CD14-positive monocyte (primary cell): ENCODE results near the gene MINDY3. TPM values are rescaled to one million over a fixed set of nuclear protein-coding genes. Genes with fewer than 3 reads are reported as not detected.

Experiments used
- DNase-seq, 3 donors: peaks; one replicate each; pipeline ENCODE4 v3.0.0-alpha.2; 2011 to 2022
- H2AFZ ChIP-seq: 2 replicates; pipeline ENCODE4 v1.6.0; 2012; ENCODE audit warnings: mild to moderate bottlenecking, low read depth, low read length, inconsistent platforms; ENCODE audit not compliant: insufficient read depth, poor library complexity, severe bottlenecking
- H3K27ac ChIP-seq, 2 donors: 1 replicate in 1 of 2; 2 replicates in 1 of 2; pipeline ENCODE4 v1.5.1; 2012 to 2013; ENCODE audit warnings: low read length in 2 of 2, control low read depth in 1 of 2, inconsistent platforms in 1 of 2, low read depth in 1 of 2, mild to moderate bottlenecking in 1 of 2
- H3K27me3 ChIP-seq, 2 donors: one replicate each; pipeline versions ENCODE4 v1.6.0 to v1.6.1; 2011 to 2013; ENCODE audit warnings: low read length in 2 of 2; ENCODE audit not compliant: control insufficient read depth in 2 of 2, insufficient read depth in 2 of 2
- H3K36me3 ChIP-seq, 2 donors: replicated peaks in 1 of 2; 1 replicate in 1 of 2; 2 replicates in 1 of 2; pipeline versions ENCODE4 v1.5.1 to v1.6.1; 2012 to 2013; ENCODE audit warnings: low read length in 2 of 2, control low read depth in 1 of 2, inconsistent platforms in 1 of 2, mild to moderate bottlenecking in 1 of 2; ENCODE audit not compliant: insufficient read depth in 2 of 2, control insufficient read depth in 1 of 2
- H3K4me1 ChIP-seq, 2 donors: 1 replicate in 1 of 2; 2 replicates in 1 of 2; pipeline versions ENCODE4 v1.5.1 to v1.6.1; 2012 to 2013; ENCODE audit warnings: low read length in 2 of 2, control low read depth in 1 of 2, inconsistent platforms in 1 of 2, mild to moderate bottlenecking in 1 of 2, moderate library complexity in 1 of 2; ENCODE audit not compliant: insufficient read depth in 2 of 2, control insufficient read depth in 1 of 2
- H3K4me2 ChIP-seq: replicated peaks from 2 replicates; pipeline ENCODE3; 2012; ENCODE audit warnings: low read length, moderate library complexity, mild to moderate bottlenecking; ENCODE audit not compliant: poor library complexity, severe bottlenecking; ENCODE audit errors: extremely low read depth
- H3K4me3 ChIP-seq, 3 experiments: fragments of 200-600 bp in 1 of 3; sonication (generic) in 1 of 3; replicated peaks in 1 of 3; 1 replicate in 2 of 3; 2 replicates in 1 of 3; pipeline ENCODE4 v1.5.1; 2011 to 2013; ENCODE audit warnings: low read length in 3 of 3, mild to moderate bottlenecking in 3 of 3, control low read depth in 2 of 3, low read depth in 2 of 3, inconsistent platforms in 1 of 3, moderate library complexity in 1 of 3
- H3K79me2 ChIP-seq: 2 replicates; pipeline ENCODE4 v1.6.0; 2012; ENCODE audit warnings: mild to moderate bottlenecking, control low read depth, inconsistent platforms, low read length, moderate library complexity; ENCODE audit not compliant: insufficient read depth
- H3K9ac ChIP-seq: 2 replicates; pipeline ENCODE4 v1.6.0; 2017; ENCODE audit warnings: low read length, mild to moderate bottlenecking; ENCODE audit not compliant: insufficient read depth, poor library complexity, severe bottlenecking
- H3K9me3 ChIP-seq, 2 donors: replicated peaks in 1 of 2; 1 replicate in 1 of 2; 2 replicates in 1 of 2; pipeline versions ENCODE4 v1.5.1 to v1.6.1; 2012 to 2013; ENCODE audit warnings: low read length in 2 of 2, control low read depth in 1 of 2; ENCODE audit not compliant: control insufficient read depth in 1 of 2, insufficient read depth in 1 of 2
- H4K20me1 ChIP-seq: 2 replicates; pipeline ENCODE4 v1.6.0; 2012; ENCODE audit warnings: mild to moderate bottlenecking, low read length, control low read depth, moderate library complexity; ENCODE audit not compliant: insufficient read depth
- H3K27ac Mint-ChIP-seq, 7 donors: one replicate each; pipeline ENCODE4 v1.8.0; 2020; ENCODE audit warnings: mild to moderate bottlenecking in 7 of 7, mixed read lengths in 7 of 7, moderate library complexity in 6 of 7, inconsistent platforms in 2 of 7
- H3K27me3 Mint-ChIP-seq, 3 donors: one replicate each; pipeline ENCODE4 v1.8.0; 2021 to 2022; ENCODE audit warnings: low read depth in 3 of 3, mild to moderate bottlenecking in 3 of 3, mixed read lengths in 3 of 3, moderate library complexity in 3 of 3, inconsistent platforms in 1 of 3
- H3K36me3 Mint-ChIP-seq, 2 donors: one replicate each; pipeline ENCODE4 v1.8.0; 2020; ENCODE audit warnings: mixed read lengths in 2 of 2, inconsistent platforms in 1 of 2, mild to moderate bottlenecking in 1 of 2
- H3K4me1 Mint-ChIP-seq: one replicate; pipeline ENCODE4 v1.8.0; 2020; ENCODE audit warnings: mild to moderate bottlenecking, mixed read lengths
- H3K4me3 Mint-ChIP-seq, 2 donors: one replicate each; pipeline ENCODE4 v1.8.0; 2020; ENCODE audit warnings: mild to moderate bottlenecking in 2 of 2, mixed read lengths in 2 of 2, moderate library complexity in 1 of 2
- H3K9me3 Mint-ChIP-seq, 7 donors: one replicate each; pipeline ENCODE4 v1.8.0; 2020 to 2022; ENCODE audit warnings: mixed read lengths in 7 of 7, mild to moderate bottlenecking in 6 of 7, moderate library complexity in 6 of 7, inconsistent platforms in 2 of 7
- CTCF ChIP-seq: fragments of 200-600 bp; IDR thresholded peaks from one replicate; pipeline ENCODE4 v1.8.0; 2022; ENCODE audit warnings: antibody characterized with exemption, mild to moderate bottlenecking
- WGBS: methylation state at CpG from one replicate; pipeline ENCODE4 v1.1.5; 2013; ENCODE audit warnings: missing lambda C conversion rate; ENCODE audit not compliant: insufficient coverage; 5-methylcytosine and 5-hydroxymethylcytosine counted together
- intact Hi-C, 2 donors: fragments of 100-400 bp; cut with micrococcal nuclease; formaldehyde crosslinking; loops; one replicate each; pipeline versions ENCODE4 v1.15.0 to v1.15.1; 2023
- polyA plus RNA-seq, 3 donors: library from polyadenylated mRNA; depleted of rRNA in 1 of 3; unstranded in 2 of 3; stranded (reverse) in 1 of 3; fragments of 300-500 nt in 2 of 3; fragments of >200 nt in 1 of 3; fragmentation: Illumina TruSeq in 2 of 3; gene quantifications; 1 replicate in 2 of 3; 2 replicates in 1 of 3; pipeline ENCODE4 v1.2.3, GENCODE V29; 2012 to 2021

MINDY3 gene
- polyA plus RNA-seq, 3 donors: 2.4 to 14.8 (median 4.4) TPM

GRCh38 chr10:15881542-15881941, 21.2 kb upstream of the MINDY3 start:
- H3K9me3 ChIP-seq: no peaks in the 10 kb centered on the region
- no peaks in the 10 kb centered on the region for H4K20me1 ChIP-seq
- no peak overlapping the region for H2AFZ ChIP-seq
- no peaks in the 10 kb centered on the region for H3K36me3 ChIP-seq
- H3K4me3 ChIP-seq: no peak overlapping the region
- WGBS: no CpG with 5 or more reads among the region's 1 CpG
- DNase-seq: no peak
- H3K36me3 Mint-ChIP-seq: no peaks in the 10 kb centered on the region
- no peak overlapping the region for H3K4me3 Mint-ChIP-seq
- TF ChIP-seq CTCF: no peak
- intact Hi-C loops: no loop called here
- H3K4me2 ChIP-seq: no peak overlapping the region
- no peaks in the 10 kb centered on the region for H3K9me3 Mint-ChIP-seq
- no peaks in the 10 kb centered on the region for H3K27me3 ChIP-seq
- no peaks in the 10 kb centered on the region for H3K4me1 ChIP-seq
- H3K27ac Mint-ChIP-seq: no peak overlapping the region
- peaks cover 10% of the 10 kb centered on the region for H3K4me1 Mint-ChIP-seq
- no peaks in the 10 kb centered on the region for H3K79me2 ChIP-seq
- no peak overlapping the region for H3K9ac ChIP-seq
- no peak overlapping the region for H3K27ac ChIP-seq
- peaks cover 1 to 24% (median 7%) of the 10 kb centered on the region in 3 donors for H3K27me3 Mint-ChIP-seq

GRCh38 chr10:15879663-15880062, 19.4 kb upstream of the MINDY3 start:
- no peaks in the 10 kb centered on the region for H3K9me3 Mint-ChIP-seq
- no peak for TF ChIP-seq CTCF
- H3K36me3 Mint-ChIP-seq: no peaks in the 10 kb centered on the region
- WGBS: 40% methylated on average over 1 of the region's 1 CpG
- no peak for DNase-seq
- peaks cover 1 to 28% (median 11%) of the 10 kb centered on the region in 3 donors for H3K27me3 Mint-ChIP-seq
- no peaks in the 10 kb centered on the region for H3K4me1 ChIP-seq
- H3K79me2 ChIP-seq: no peaks in the 10 kb centered on the region
- no peak overlapping the region for H3K4me3 Mint-ChIP-seq
- no peak overlapping the region for H3K27ac ChIP-seq
- H3K9me3 ChIP-seq: no peaks in the 10 kb centered on the region
- H2AFZ ChIP-seq: no peak overlapping the region
- H3K36me3 ChIP-seq: no peaks in the 10 kb centered on the region
- no peak overlapping the region for H3K27ac Mint-ChIP-seq
- no peaks in the 10 kb centered on the region for H4K20me1 ChIP-seq
- no peak overlapping the region for H3K9ac ChIP-seq
- H3K4me2 ChIP-seq: no peak overlapping the region
- peaks cover 10% of the 10 kb centered on the region for H3K4me1 Mint-ChIP-seq
- intact Hi-C loops: no loop called here
- no peaks in the 10 kb centered on the region for H3K27me3 ChIP-seq
- H3K4me3 ChIP-seq: no peak overlapping the region
